Measurements from ENCODE around the gene LRRFIP1.
"Not testable (repeated sequence)": the region's sequence is repeated elsewhere in the genome, so short reads cannot be mapped to it uniquely, and the experiment has no call there.

Gene LRRFIP1

GRCh38 chr2:237597196-237598145 is 29.9 kb upstream of the LRRFIP1 start:
- DNase-seq: no peak

- no peak for DNase-seq
Measured at GRCh38 chr2:237598468-237599208, 28.7 kb upstream of the LRRFIP1 start.

GRCh38 chr2:237599465-237600110 is 27.8 kb upstream of the LRRFIP1 start:
- no peak for DNase-seq

GRCh38 chr2:237600205-237600846 is 27.1 kb upstream of the LRRFIP1 start:
- no peak for DNase-seq

- DNase-seq: no peak
Measured at GRCh38 chr2:237601453-237602116, 25.8 kb upstream of the LRRFIP1 start.

GRCh38 chr2:237602409-237602808 is 25.0 kb upstream of the LRRFIP1 start:
- no peak for DNase-seq

GRCh38 chr2:237603049-237603717 is 24.2 kb upstream of the LRRFIP1 start:
- DNase-seq: no peak

GRCh38 chr2:237603718-237604362 is 23.5 kb upstream of the LRRFIP1 start:
- no peak for DNase-seq

GRCh38 chr2:237604391-237604790 is 23.0 kb upstream of the LRRFIP1 start:
- DNase-seq: no peak

GRCh38 chr2:237604960-237605359 is 22.4 kb upstream of the LRRFIP1 start:
- no peak for DNase-seq

GRCh38 chr2:237606522-237606921 is 20.9 kb upstream of the LRRFIP1 start:
- not testable (repeated sequence) for DNase-seq

GRCh38 chr2:237612527-237613357 is 14.6 kb upstream of the LRRFIP1 start:
- no peak for DNase-seq

- DNase-seq: no peak
Measured at GRCh38 chr2:237613679-237614078, 13.7 kb upstream of the LRRFIP1 start.

GRCh38 chr2:237614151-237614720 is 13.2 kb upstream of the LRRFIP1 start:
- no peak for DNase-seq

GRCh38 chr2:237615631-237616249 is 11.6 kb upstream of the LRRFIP1 start:
- no peak for DNase-seq

GRCh38 chr2:237616373-237616733 is 11.0 kb upstream of the LRRFIP1 start:
- no peak for DNase-seq

GRCh38 chr2:237616734-237617586 is 10.4 kb upstream of the LRRFIP1 start:
- no peak for DNase-seq

GRCh38 chr2:237617587-237617982 is 9.8 kb upstream of the LRRFIP1 start:
- DNase-seq: no peak

- DNase-seq: no peak
Measured at GRCh38 chr2:237618449-237618848, 8.9 kb upstream of the LRRFIP1 start.
